ENCODE results near the gene HSPBP1. TPM values are rescaled to one million over a fixed set of nuclear protein-coding genes. Genes with fewer than 3 reads are reported as not detected.

HSPBP1 gene
- total RNA-seq, 1 experiment from 2014 or later = 63.0 TPM

- ChIA-PET CTCF (no interaction called here), POLR2A (no interaction called here), RAD21 (ENCODE audit: low non-redundant PET in 1 of 2, low total read pairs in 2 of 2, uncharacterized antibody in 2 of 2, unreplicated experiment in 2 of 2) (no interaction called here)
- H3K9ac ChIP-seq (ENCODE audit: low read length) = no peak overlapping the region
- no peaks in the 10 kb centered on the region for H3K79me2 ChIP-seq (ENCODE audit: insufficient read depth, low read length)
- H3K27ac ChIP-seq (ENCODE audit: low read depth, low read length) = no peak overlapping the region
- peaks cover 0 to 7% of the 10 kb centered on the region in 2 experiments; a peak in 1 of 4 replicates for H3K4me1 ChIP-seq (ENCODE audit: control insufficient read depth in 1 of 2, insufficient read depth in 2 of 2, low read length in 2 of 2)
- no peak overlapping the region for H3K4me3 ChIP-seq (replicated peaks in 1 of 2; ENCODE audit: low read depth in 1 of 2, low read length in 2 of 2)
- no peak overlapping the region for H2AFZ ChIP-seq (ENCODE audit: low read depth, low read length, poor library complexity, severe bottlenecking)
- no peaks in the 10 kb centered on the region for H3K9me2 ChIP-seq (ENCODE audit: insufficient read depth)
- no peaks in the 10 kb centered on the region for H4K20me1 ChIP-seq (ENCODE audit: insufficient read depth)
- intact Hi-C loops (cut with micrococcal nuclease) = no loop called here
- no peak for ATAC-seq
- no peaks in the 10 kb centered on the region for H3K9me3 ChIP-seq (ENCODE audit: control insufficient read depth in 1 of 2, insufficient read depth in 1 of 2, low read depth in 1 of 2, low read length in 2 of 2)
- DNase-seq (ENCODE audit: low read depth, low spot score) = no peak
- no peak overlapping the region for H3K4me2 ChIP-seq (ENCODE audit: low read length)
- no peak for TF ChIP-seq FOSL1 (IDR thresholded peaks at IDR 0.05; ENCODE audit: low read depth)
- no peak for TF ChIP-seq REST (IDR thresholded peaks at IDR 0.05; ENCODE audit: low read depth)
- no peak for TF ChIP-seq SIN3A (IDR thresholded peaks at IDR 0.05; ENCODE audit: low read depth)
- no peak for TF ChIP-seq ATF3 (IDR thresholded peaks at IDR 0.05)
- TF ChIP-seq CEBPB (IDR thresholded peaks at IDR 0.05; ENCODE audit: low read depth) = no peak
- no peak for TF ChIP-seq SP1 (IDR thresholded peaks at IDR 0.05; ENCODE audit: low read depth)
- no peak for TF ChIP-seq RAD21 (IDR thresholded peaks at IDR 0.05; ENCODE audit: low read depth)
- TF ChIP-seq ZNF274 (IDR thresholded peaks at IDR 0.05; ENCODE audit: low read depth, low read length) = no peak
- no peak for TF ChIP-seq EGR1 (IDR thresholded peaks at IDR 0.05; ENCODE audit: low read depth)
- no peak for TF ChIP-seq EZH2 (IDR thresholded peaks at IDR 0.05)
- TF ChIP-seq POLR2AphosphoS5 (IDR thresholded peaks at IDR 0.05; ENCODE audit: low read depth, low read length) = no peak
- TF ChIP-seq JUND (IDR thresholded peaks at IDR 0.05) = no peak
- TF ChIP-seq YY1 (IDR thresholded peaks at IDR 0.05; ENCODE audit: extremely low read depth, insufficient replicate concordance, low read depth, low read length) = no peak
- no peak for TF ChIP-seq TCF7L2 (IDR thresholded peaks at IDR 0.05; ENCODE audit: borderline replicate concordance, extremely low read depth, insufficient read depth, insufficient read length)
- BruUV-seq (replicated peaks) = no TSS peak
- no peaks in the 10 kb centered on the region for H3K27me3 ChIP-seq (ENCODE audit: insufficient read depth, low read length)
- peaks cover 13 to 19% of the 10 kb centered on the region in 2 experiments; a peak in 3 of 4 replicates for H3K36me3 ChIP-seq (ENCODE audit: control insufficient read depth in 1 of 2, insufficient read depth in 2 of 2, low read length in 2 of 2)
These were observed 26.2 kb upstream of the HSPBP1 start for GRCh38 chr19:55305983-55306562.
